NCI-H2227 (cell line): ENCODE measurements around the gene CRYBG3.

ENCODE experiments used
- DNase-seq: peaks from one replicate; lab custom pipeline; 2025; ENCODE audit not compliant: unreplicated experiment; lab: John Stamatoyannopoulos, UW

Gene CRYBG3

GRCh38 chr3:97939401-97939800 is 117.6 kb downstream of the CRYBG3 start:
- no peak for DNase-seq

- peak; percentile 0 for DNase-seq
These were observed 118.2 kb downstream of the CRYBG3 start for GRCh38 chr3:97940034-97940433.

GRCh38 chr3:97942801-97943546 is 121.2 kb downstream of the CRYBG3 start:
- DNase-seq = peak; percentile 74

GRCh38 chr3:97948351-97949109 is 126.7 kb downstream of the CRYBG3 start:
- DNase-seq = no peak

- no peak for DNase-seq
These were observed 127.3 kb downstream of the CRYBG3 start for GRCh38 chr3:97949110-97949485.

GRCh38 chr3:97949743-97950142 is 127.9 kb downstream of the CRYBG3 start:
- no peak for DNase-seq

GRCh38 chr3:97950360-97950759 is 128.5 kb downstream of the CRYBG3 start:
- DNase-seq = no peak

GRCh38 chr3:97952280-97952679 is 130.5 kb downstream of the CRYBG3 start:
- DNase-seq = no peak

GRCh38 chr3:97952872-97953271 is 131.1 kb downstream of the CRYBG3 start:
- no peak for DNase-seq

GRCh38 chr3:97954228-97954827 is 132.5 kb downstream of the CRYBG3 start:
- DNase-seq = no peak

GRCh38 chr3:97956051-97956450 is 134.2 kb downstream of the CRYBG3 start:
- no peak for DNase-seq

GRCh38 chr3:97957617-97958311 is 136.0 kb downstream of the CRYBG3 start:
- no peak for DNase-seq

GRCh38 chr3:97958396-97958795 is 136.6 kb downstream of the CRYBG3 start:
- no peak for DNase-seq

GRCh38 chr3:97958796-97959195 is 137.0 kb downstream of the CRYBG3 start:
- no peak for DNase-seq

GRCh38 chr3:97959872-97960271 is 138.1 kb downstream of the CRYBG3 start:
- no peak for DNase-seq

- DNase-seq = no peak
These were observed 138.7 kb downstream of the CRYBG3 start for GRCh38 chr3:97960551-97960950.

- no peak for DNase-seq
These were observed 139.4 kb downstream of the CRYBG3 start for GRCh38 chr3:97960993-97961766.

GRCh38 chr3:97967966-97968365 is 146.2 kb downstream of the CRYBG3 start:
- DNase-seq = no peak

- no peak for DNase-seq
These were observed 146.6 kb downstream of the CRYBG3 start for GRCh38 chr3:97968376-97968775.

- DNase-seq = no peak
These were observed 147.7 kb downstream of the CRYBG3 start for GRCh38 chr3:97969541-97969940.

- no peak for DNase-seq
These were observed 148.3 kb downstream of the CRYBG3 start for GRCh38 chr3:97970156-97970555.
